K562 (cell line): Measurements from ENCODE around the gene MGAT5. TPM values are rescaled to one million over a fixed set of nuclear protein-coding genes. Genes with fewer than 3 reads are reported as not detected.

Experiments used
- ATAC-seq: fragments of 200-7000 bp; cut with Tn5 transposase; 3 replicates; pipeline ENCODE4 v1.9.1; 2020; ENCODE audit warnings: moderate library complexity
- BruUV-seq: library from RNA; stranded (reverse); fragments of 400-500 nt; replicated peaks from 2 replicates; lab custom pipeline; 2021; lab: Mats Ljungman, UMichigan
- CTCF ChIA-PET: fragments of 300-600 bp; formaldehyde crosslinking; extraction: SDS; loops from one replicate; lab custom pipeline; 2021; ENCODE audit warnings: low intra/inter-chr PET ratio; lab: Yijun Ruan, JAX
- POLR2A ChIA-PET: fragments of 300-600, 350-650 bp; sonication (Branson Sonifier 250); formaldehyde crosslinking; extraction: SDS; loops from one replicate; lab custom pipeline; 2021; ENCODE audit warnings: antibody characterized with exemption, inconsistent platforms; lab: Yijun Ruan, JAX
- DNase-seq, 4 experiments: peaks; one replicate each; pipeline versions ENCODE4 v3.0.0 to v3.0.0-alpha.2; 2011 to 2018; ENCODE audit warnings: low spot score in 3 of 4, mixed read lengths in 3 of 4; ENCODE audit errors: extremely low read depth in 1 of 4
- FAIRE-seq: peaks from 2 replicates; lab custom pipeline; 2011; peaks lifted over from hg19 to GRCh38; lab: Jason Lieb, UNC
- H2AFZ ChIP-seq: 2 replicates; pipeline ENCODE4 v1.6.0; 2011; ENCODE audit warnings: low read depth, low read length, control low read depth, inconsistent platforms
- H3K27ac ChIP-seq: fragments of 200-600 bp; 3 replicates; pipeline ENCODE4 v1.8.0; 2011; ENCODE audit warnings: low read depth, mild to moderate bottlenecking, control low read depth, inconsistent platforms, low read length, moderate library complexity, mixed read lengths; ENCODE audit errors: extremely low read depth
- H3K27me3 ChIP-seq, 2 experiments: fragments of 300-600 bp in 1 of 2; 2 replicates in 1 of 2; 3 replicates in 1 of 2; pipeline versions ENCODE4 v1.6.0 to v1.8.0; 2011; ENCODE audit warnings: inconsistent platforms in 2 of 2, low read length in 2 of 2, mild to moderate bottlenecking in 1 of 2, mixed read lengths in 1 of 2, moderate library complexity in 1 of 2; ENCODE audit not compliant: control insufficient read depth in 2 of 2, insufficient read depth in 2 of 2
- H3K36me3 ChIP-seq: fragments of 300-600 bp; 3 replicates; pipeline ENCODE4 v1.8.0; 2011; ENCODE audit warnings: mild to moderate bottlenecking, low read length, inconsistent platforms; ENCODE audit not compliant: control insufficient read depth, insufficient read depth
- H3K4me1 ChIP-seq, 2 experiments: fragments of 200-600 bp in 1 of 2; replicated peaks in 1 of 2; 2 replicates in 1 of 2; 3 replicates in 1 of 2; pipeline versions ENCODE4 v1.5.1 to v1.8.0; 2011; ENCODE audit warnings: inconsistent platforms in 2 of 2, low read length in 2 of 2, mild to moderate bottlenecking in 1 of 2, mixed read lengths in 1 of 2, moderate library complexity in 1 of 2; ENCODE audit not compliant: control insufficient read depth in 2 of 2, insufficient read depth in 2 of 2
- H3K4me2 ChIP-seq: 2 replicates; pipeline ENCODE4 v1.6.1; 2011; ENCODE audit warnings: low read length, control low read depth, inconsistent platforms, mixed read lengths; ENCODE audit not compliant: insufficient read depth
- H3K4me3 ChIP-seq: fragments of 200-600 bp; sonication (generic), shearing (Covaris generic); 2 replicates; pipeline ENCODE4 v1.5.1; 2016; ENCODE audit warnings: control low read depth, inconsistent platforms
- H3K79me2 ChIP-seq: fragments of 200-600 bp; 3 replicates; pipeline ENCODE4 v1.8.0; 2011; ENCODE audit warnings: low read length, inconsistent platforms; ENCODE audit not compliant: control insufficient read depth, insufficient read depth
- H3K9ac ChIP-seq, 2 experiments: 2 replicates each; pipeline versions ENCODE4 v1.6.0 to v1.6.1; 2011; ENCODE audit warnings: low read depth in 2 of 2, low read length in 2 of 2, control low read depth in 1 of 2, inconsistent platforms in 1 of 2, mild to moderate bottlenecking in 1 of 2, mixed read lengths in 1 of 2; ENCODE audit not compliant: insufficient read depth in 1 of 2
- H3K9me1 ChIP-seq: one replicate; pipeline ENCODE4 v1.6.0; 2011; ENCODE audit warnings: inconsistent platforms, mild to moderate bottlenecking, low read length, moderate library complexity; ENCODE audit not compliant: control insufficient read depth, insufficient read depth
- H3K9me3 ChIP-seq: replicated peaks from 2 replicates; pipeline ENCODE4 v1.5.1; 2011; ENCODE audit warnings: low read depth, low read length, inconsistent platforms; ENCODE audit not compliant: control insufficient read depth, insufficient read depth
- H4K20me1 ChIP-seq: replicated peaks from 2 replicates; pipeline ENCODE4 v1.6.1; 2011; ENCODE audit warnings: low read length, inconsistent platforms, mixed read lengths; ENCODE audit not compliant: control insufficient read depth, insufficient read depth
- ARID4B ChIP-seq: sonication (generic); formaldehyde crosslinking; IDR thresholded peaks from 2 replicates; pipeline ENCODE4 v1.8.0; 2022; ENCODE audit warnings: mild to moderate bottlenecking, missing genetic modification reagents
- ASH1L ChIP-seq: fragments of 450-650 bp; IDR thresholded peaks from 2 replicates; pipeline ENCODE4 v1.6.1; 2018; ENCODE audit warnings: borderline replicate concordance, mild to moderate bottlenecking, low read depth; ENCODE audit not compliant: partially characterized antibody
- CREB5 ChIP-seq: fragments of 250-450 bp; sonication (Bioruptor Pico); IDR thresholded peaks from 2 replicates; pipeline ENCODE4 v1.5.0; 2020; ENCODE audit warnings: mild to moderate bottlenecking
- ELF2 ChIP-seq: fragments of 250-450 bp; sonication (Bioruptor Pico); IDR thresholded peaks from 2 replicates; pipeline ENCODE4 v1.5.0; 2021; ENCODE audit warnings: mild to moderate bottlenecking
- ETV5 ChIP-seq: sonication (generic); formaldehyde crosslinking; IDR thresholded peaks from 2 replicates; pipeline ENCODE4 v1.4.0; 2020; ENCODE audit warnings: low read depth, mild to moderate bottlenecking, missing genetic modification reagents
- HDAC1 ChIP-seq, 2 experiments: fragments of 450-650 bp; IDR thresholded peaks; 2 replicates each; pipeline ENCODE4 v1.6.1; 2016 to 2017; ENCODE audit warnings: inconsistent platforms in 1 of 2, mild to moderate bottlenecking in 1 of 2, moderate library complexity in 1 of 2
- HDAC6 ChIP-seq: IDR thresholded peaks from 2 replicates; pipeline ENCODE4 v1.6.1; 2012; ENCODE audit warnings: low read depth, mild to moderate bottlenecking, control low read depth, inconsistent platforms, low read length, moderate library complexity
- MCM3 ChIP-seq: fragments of 450-650 bp; IDR thresholded peaks from 2 replicates; pipeline ENCODE4 v1.6.1; 2016
- NEUROD1 ChIP-seq: fragments of 150-350 bp; IDR thresholded peaks from 2 replicates; pipeline ENCODE4 v1.6.1; 2014; ENCODE audit warnings: borderline replicate concordance, low read length, low read depth; ENCODE audit not compliant: partially characterized antibody
- NFE2 ChIP-seq: IDR thresholded peaks from 2 replicates; pipeline ENCODE4 v1.6.1; 2014; ENCODE audit warnings: antibody characterized with exemption, low read depth
- POLR2AphosphoS2 ChIP-seq: IDR thresholded peaks from 2 replicates; pipeline ENCODE4 v1.6.1; 2012; ENCODE audit warnings: low read length, improper control_type of control experiment
- POLR2B ChIP-seq: fragments of 450-650 bp; IDR thresholded peaks from 2 replicates; pipeline ENCODE4 v1.6.1; 2018; ENCODE audit warnings: low read depth; ENCODE audit not compliant: partially characterized antibody
- RCOR1 ChIP-seq, 2 experiments: IDR thresholded peaks; 2 replicates each; pipeline ENCODE4 v1.6.1; 2012; ENCODE audit warnings: low read depth in 2 of 2, low read length in 2 of 2, borderline replicate concordance in 1 of 2, improper control_type of control experiment in 1 of 2
- SIRT6 ChIP-seq: IDR thresholded peaks from one replicate; pipeline ENCODE4 v1.6.1; 2012; ENCODE audit warnings: low read depth, mild to moderate bottlenecking, control low read depth, inconsistent platforms, low read length, moderate library complexity
- USF2 ChIP-seq: sonication (generic); formaldehyde crosslinking; IDR thresholded peaks from 2 replicates; pipeline ENCODE4 v1.5.0; 2020; ENCODE audit warnings: missing genetic modification reagents
- ZNF584 ChIP-seq: fragments of 200-800 bp; sonication (Bioruptor generic); IDR thresholded peaks from 2 replicates; pipeline ENCODE4 v1.6.1; 2016; ENCODE audit warnings: low read depth, mild to moderate bottlenecking, missing genetic modification characterization, missing compliant biosample characterization
- WGBS: fragments of 100-300 bp; shearing (Covaris generic); methylation state at CpG from one replicate; pipeline ENCODE4 v1.1.6; 2016; ENCODE audit warnings: low coverage, mixed read lengths; ENCODE audit not compliant: insufficient coverage; ENCODE audit errors: missing lambda C conversion rate; 5-methylcytosine and 5-hydroxymethylcytosine counted together
- in situ Hi-C: fragments of 300-500 bp; cut with MboI; formaldehyde crosslinking; loops from 4 replicates; pipeline ENCODE4 v1.15.0; 2018; ENCODE audit warnings: inconsistent platforms, mixed read lengths
- intact Hi-C: fragments of 100-400 bp; cut with micrococcal nuclease; formaldehyde crosslinking; loops from 2 replicates; pipeline ENCODE4 v1.14.2; 2022
- polyA plus RNA-seq, 8 experiments: library from polyadenylated mRNA; depleted of rRNA in 4 of 8; stranded (reverse) in 5 of 8; unstranded in 3 of 8; fragments of >200 nt; fragmentation: Nextera tagmentation in 2 of 8; fragmentation: Illumina TruSeq in 1 of 8; extraction: Ambion mirVana in 2 of 8; extraction: Trizol in 1 of 8; gene quantifications; 2 replicates each; pipeline versions ENCODE4 v1.2.1 to v1.2.3, GENCODE V29; 2011 to 2014; ENCODE audit warnings: inconsistent platforms in 1 of 8, missing spikeins in 1 of 8
- total RNA-seq, 7 experiments: library from RNA; depleted of rRNA in 6 of 7; stranded (reverse); fragments of >200 nt in 6 of 7; fragmentation: Illumina TruSeq in 2 of 7; extraction: Trizol in 2 of 7; gene quantifications; 2 replicates each; pipeline versions ENCODE4 v1.2.1 to v1.2.3, GENCODE V29; 2011 to 2021; ENCODE audit warnings: low replicate concordance in 1 of 7

Gene MGAT5
- total and polyA plus RNA-seq, 9 of the 15 experiments (the other 6 are each of a cell fraction or from before 2014, with no cell fraction given): 1.6 to 18.6 (median 11.1) TPM

- no peak for TF ChIP-seq ARID4B (CRISPR knock-in tag)
Observed at GRCh38 chr2:134401789-134402188, 147.9 kb downstream of the MGAT5 start (continued).

- H3K27me3 ChIP-seq: no peaks in the 10 kb centered on the region
- no TSS peak for BruUV-seq
- H3K4me3 ChIP-seq: no peak overlapping the region
- no peak overlapping the region for H3K4me2 ChIP-seq
- H3K9ac ChIP-seq: no peak overlapping the region
- H3K9me1 ChIP-seq: no peaks in the 10 kb centered on the region
- no peaks in the 10 kb centered on the region for H3K79me2 ChIP-seq
- H3K9me3 ChIP-seq: no peaks in the 10 kb centered on the region
- H3K4me1 ChIP-seq: peaks cover 0 to 4% of the 10 kb centered on the region in 2 experiments; a peak in 2 of 5 replicates
- H3K27ac ChIP-seq: no peak overlapping the region
- CTCF ChIA-PET: no interaction called here
- ATAC-seq: no peak
- in situ Hi-C loops: loop anchor here (25.0 kb wide), 2 partner anchors 290 to 515 kb away; no protein-coding TSS in a partner anchor
- WGBS: 25% methylated on average over 1 of the region's 1 CpG
- POLR2A ChIA-PET: interaction anchor here (0.8 kb wide), 1 partner anchor 9 kb away, joined by 3 read pairs; no protein-coding TSS in a partner anchor
- no peaks in the 10 kb centered on the region for H4K20me1 ChIP-seq
- DNase-seq: no peak
- H2AFZ ChIP-seq: no peak overlapping the region
- no peaks in the 10 kb centered on the region for H3K36me3 ChIP-seq
- FAIRE-seq: no peak
- intact Hi-C loops: no loop called here
- TF ChIP-seq USF2 (CRISPR knock-in tag) (no peak), NEUROD1 (no peak), CREB5 (no peak), NFE2 (no peak), HDAC1 (IDR thresholded peaks at IDR 0.05) (no peak), SIRT6 (no peak), RCOR1 (IDR thresholded peaks at IDR 0.05; ENCODE audit: borderline replicate concordance in 1 of 2, low read depth in 2 of 2, low read length in 2 of 2) (no peak), MCM3 (no peak), ETV5 (no peak), ZNF584 (no peak), ELF2 (no peak), ASH1L (no peak), POLR2AphosphoS2 (no peak), HDAC6 (no peak), POLR2B (no peak)
Observed at GRCh38 chr2:134402410-134402809, 148.5 kb downstream of the MGAT5 start.
